ENCODE results near the gene LEPR.
A peak's percentile ranks its signal among the peaks of the same experiment; 100 is the strongest.

The LEPR gene

GRCh38 chr1:65412984-65413375 lies 7.5 kb upstream of the LEPR start:
- DNase-seq, result no peak

GRCh38 chr1:65414538-65414937 lies 5.9 kb upstream of the LEPR start:
- DNase-seq, result no peak

DNA sequence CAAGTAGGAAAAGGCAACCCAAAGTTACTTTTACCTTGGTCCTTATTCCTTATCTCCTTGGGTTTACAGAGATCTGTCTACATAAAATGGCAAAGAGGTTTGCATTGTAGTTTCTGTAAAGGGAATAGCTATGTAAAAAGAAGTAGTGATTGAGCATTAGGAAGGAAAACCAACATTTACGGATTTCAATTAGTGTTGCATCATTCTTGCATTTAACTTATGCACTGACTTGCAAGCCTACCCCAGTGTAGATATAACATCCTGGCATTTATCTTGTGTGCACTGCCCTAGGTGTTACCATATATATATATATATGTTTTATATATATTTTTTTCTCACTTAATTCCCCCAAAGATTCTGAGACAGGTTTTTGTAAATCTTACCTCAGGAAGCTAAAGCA lies 3.7 kb upstream of the LEPR start:
- no peak for DNase-seq

DNA sequence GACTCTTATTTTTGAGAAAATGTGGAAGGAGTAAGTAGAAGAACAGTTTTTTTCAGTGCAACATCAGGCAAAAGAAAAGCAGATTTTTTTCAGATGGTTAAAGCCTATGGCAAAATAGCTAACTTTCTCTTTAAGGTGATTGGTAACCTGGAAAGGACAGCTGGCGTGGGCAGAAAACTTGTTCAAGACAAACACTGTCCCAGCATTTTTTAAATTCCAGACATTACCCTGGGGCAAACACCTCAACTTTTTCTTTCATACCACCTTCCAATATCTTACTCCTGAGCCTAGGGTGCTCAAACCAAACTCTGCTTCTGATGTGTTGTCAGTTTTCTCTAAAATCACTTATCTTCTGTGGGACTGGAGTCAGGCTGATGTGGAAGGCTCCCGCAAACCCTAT lies 2.7 kb upstream of the LEPR start:
- DNase-seq, result no peak

DNA sequence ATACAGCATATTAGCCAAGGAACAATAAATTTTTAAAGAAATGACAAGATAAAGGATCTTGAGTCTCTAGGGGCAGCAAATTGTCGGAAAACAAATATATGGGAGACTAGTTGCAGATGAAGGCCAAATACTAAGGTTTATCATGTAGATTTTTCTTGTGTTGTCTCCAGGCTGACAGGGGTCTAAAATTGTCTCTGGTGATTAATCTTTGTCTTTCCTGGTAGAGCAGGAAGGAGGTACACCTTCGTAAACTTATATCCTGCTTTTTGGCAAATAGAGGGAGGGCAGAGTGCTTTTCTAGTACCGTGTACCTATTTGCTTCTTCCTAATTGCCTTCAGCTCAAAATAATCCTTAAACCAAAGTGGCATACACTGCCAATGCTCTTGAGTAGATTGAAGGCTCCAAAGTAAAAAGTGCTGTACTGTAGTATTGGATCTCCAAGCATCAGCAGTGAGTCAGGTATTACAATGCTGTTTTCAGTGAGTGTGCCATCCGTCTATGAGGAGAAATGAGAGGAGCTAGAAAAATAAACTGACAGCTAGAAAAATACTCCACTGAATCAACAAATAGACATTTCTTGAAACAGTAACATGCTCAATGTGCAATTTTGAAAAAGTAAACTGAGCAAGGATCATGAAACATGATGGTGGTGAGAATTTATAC lies 1.8 kb upstream of the LEPR start:
- no peak for DNase-seq

- DNase-seq, result peak; percentile 95 to 97 (median 97)
Observed at GRCh38 chr1:65419681-65420589, 533 bp upstream of the LEPR start.

GRCh38 chr1:65421351-65422025 lies 1.0 kb downstream of the LEPR start:
- no peak for DNase-seq

- no peak for DNase-seq
Observed at GRCh38 chr1:65422241-65423203, 2.1 kb downstream of the LEPR start.

DNA sequence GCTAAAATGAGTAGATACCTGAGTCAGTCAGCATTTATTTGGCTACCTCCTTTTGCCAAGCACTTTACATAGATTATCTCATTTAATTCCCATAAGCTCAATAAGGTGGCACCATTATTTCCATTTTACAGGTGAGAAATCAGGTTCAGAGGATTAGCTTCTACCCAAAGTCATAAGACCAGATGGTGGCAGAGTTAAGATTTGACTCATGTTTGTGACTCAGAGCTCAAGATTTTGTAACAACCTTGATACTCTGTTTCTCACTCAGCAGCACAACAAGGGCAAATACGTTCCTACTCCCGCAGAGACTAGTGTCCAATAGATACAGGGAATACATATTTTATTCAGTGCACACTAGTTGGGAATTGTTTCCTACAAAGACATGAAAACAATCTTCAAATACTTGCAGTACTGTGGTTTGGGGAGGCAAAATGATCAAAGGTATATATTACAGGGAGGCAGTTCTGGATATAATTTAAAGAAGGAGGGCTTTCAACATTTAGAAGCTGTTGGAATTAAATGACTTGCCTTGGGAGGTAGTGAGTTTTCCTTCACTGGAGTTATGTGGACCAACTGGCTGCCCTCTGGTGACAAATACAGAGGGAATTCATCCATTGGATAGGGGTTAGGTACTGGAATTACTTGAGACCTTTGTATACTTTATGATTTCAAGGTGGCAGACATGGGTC lies 3.6 kb downstream of the LEPR start:
- DNase-seq, result no peak

DNA sequence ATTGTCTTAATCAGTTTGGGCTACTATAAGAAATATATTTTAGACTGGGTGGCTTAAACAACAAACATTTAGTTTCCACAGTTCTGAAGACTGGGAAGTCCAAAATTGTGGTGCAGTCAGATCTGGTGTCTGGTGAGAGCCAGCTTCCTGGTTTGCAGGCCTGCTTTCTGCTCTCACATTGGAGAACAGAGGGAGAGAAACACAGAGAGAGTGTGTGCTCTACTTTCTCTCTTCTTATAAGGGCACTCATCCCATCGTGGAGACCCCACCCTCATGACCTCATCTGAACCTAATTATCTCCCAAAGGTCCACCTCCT lies 4.1 kb downstream of the LEPR start:
- DNase-seq, result no peak

- DNase-seq, result no peak
Observed at GRCh38 chr1:65425006-65425405, 4.5 kb downstream of the LEPR start.

DNA sequence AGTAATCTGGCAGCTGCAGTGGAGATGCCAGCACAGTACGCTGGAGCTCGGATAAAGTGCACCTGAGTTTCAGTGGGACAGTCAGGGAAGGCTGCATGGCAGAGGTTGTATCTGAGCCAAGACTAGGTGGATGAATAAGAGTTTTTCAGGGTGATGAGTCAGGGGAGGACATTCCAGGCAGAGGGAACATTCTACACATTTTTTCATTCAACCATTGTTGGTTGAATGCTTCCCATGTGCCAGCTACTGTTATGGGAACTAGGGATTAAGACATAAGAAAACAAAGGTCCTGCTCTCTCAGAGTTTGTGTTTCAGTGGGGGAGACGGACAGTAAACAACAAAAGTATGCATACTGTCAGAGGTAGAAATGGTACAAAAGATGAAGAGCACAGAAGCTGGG lies 5.2 kb downstream of the LEPR start:
- DNase-seq, result no peak

DNA sequence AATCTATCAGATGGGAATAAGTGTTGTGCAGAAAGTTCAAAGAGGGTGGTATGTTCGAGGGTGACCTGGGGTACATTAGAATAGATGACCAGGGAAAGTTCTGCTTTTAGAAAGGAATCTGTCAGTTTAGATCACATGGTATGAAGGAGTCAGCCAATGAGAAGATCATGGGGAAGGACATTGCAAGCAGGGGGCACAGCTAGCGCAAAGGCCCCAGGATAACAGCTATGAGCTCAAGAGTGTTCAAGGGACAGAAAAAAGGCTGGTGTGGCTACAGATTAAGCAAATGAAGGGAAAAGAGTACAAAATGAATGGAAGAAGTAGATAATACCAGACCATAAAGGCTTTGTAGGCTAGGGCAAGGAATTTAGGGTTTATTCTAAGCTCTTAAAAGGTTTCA lies 8.6 kb downstream of the LEPR start:
- no peak for DNase-seq

DNA sequence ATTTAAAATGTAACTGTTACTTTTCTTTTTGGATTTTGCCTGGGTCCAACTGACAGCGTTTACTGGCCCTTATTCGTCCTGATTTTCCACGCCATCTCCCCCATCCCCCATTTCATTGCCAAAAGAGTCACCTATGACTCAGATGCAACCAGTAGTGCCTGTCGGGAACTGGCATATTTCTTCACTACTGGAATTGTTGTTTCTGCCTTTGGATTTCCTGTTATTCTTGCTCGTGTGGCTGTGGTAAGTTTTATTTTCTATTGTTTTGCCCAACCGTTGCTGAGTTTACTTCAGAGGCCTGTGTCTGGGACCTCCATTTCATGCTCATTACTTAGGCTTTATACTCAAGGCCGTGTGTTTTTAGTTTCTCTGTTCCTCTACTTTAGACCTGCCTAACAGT lies 9.3 kb downstream of the LEPR start:
- no peak for DNase-seq

GRCh38 chr1:65431111-65431705 lies 10.7 kb downstream of the LEPR start:
- peak; percentile 28 to 71 (median 51) for DNase-seq

GRCh38 chr1:65432918-65433317 lies 12.4 kb downstream of the LEPR start:
- DNase-seq, result no peak

DNA sequence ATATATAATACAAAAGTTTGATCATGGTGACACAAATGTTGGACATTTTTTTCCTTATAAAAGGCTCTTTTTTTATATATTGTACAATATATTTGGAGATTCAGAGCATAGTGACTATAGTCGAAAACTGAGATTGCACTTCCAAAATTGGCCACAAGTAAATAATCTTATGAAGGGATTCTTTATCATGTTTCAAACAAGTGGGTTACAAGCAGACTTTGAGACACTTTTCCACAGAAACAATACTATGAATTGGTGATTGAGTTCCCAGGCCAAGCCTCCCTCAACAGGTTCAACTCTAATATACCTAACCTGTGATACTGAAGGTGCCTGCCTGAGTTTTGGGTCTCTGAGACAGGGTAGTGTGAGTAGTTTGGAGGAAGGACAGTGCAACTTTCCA lies 13.8 kb downstream of the LEPR start:
- DNase-seq, result no peak

- no peak for DNase-seq
Observed at GRCh38 chr1:65434760-65435159, 14.3 kb downstream of the LEPR start.

DNA sequence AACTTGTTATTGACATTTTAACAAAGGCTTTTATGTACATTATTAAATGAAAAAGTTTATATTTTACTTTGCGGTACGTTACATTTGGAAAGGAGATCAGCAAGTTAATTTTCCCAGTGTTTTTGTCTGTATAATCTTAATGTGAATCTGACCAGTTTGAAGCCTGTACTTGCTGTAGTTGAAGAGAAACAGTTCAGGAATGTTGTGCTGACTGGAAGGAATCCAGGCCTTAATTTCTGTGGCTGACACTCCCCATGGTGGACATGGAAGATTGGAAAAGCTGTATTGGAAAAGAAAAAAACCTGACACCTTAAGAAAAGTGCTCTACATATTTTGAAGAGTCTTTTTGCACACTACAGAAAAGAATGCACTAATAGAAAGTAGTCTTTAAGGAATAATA lies 15.5 kb downstream of the LEPR start:
- no peak for DNase-seq

- DNase-seq, result no peak
Observed at GRCh38 chr1:65437616-65438015, 17.1 kb downstream of the LEPR start.

- DNase-seq, result no peak
Observed at GRCh38 chr1:65440322-65440900, 19.9 kb downstream of the LEPR start.
